GM23338 (cell line): ENCODE measurements around the gene MRPL52. TPM values are rescaled to one million over a fixed set of nuclear protein-coding genes. Genes with fewer than 3 reads are reported as not detected.

Source experiments
- ATAC-seq: fragments of 200-7000 bp; cut with Tn5 transposase; 3 replicates; pipeline ENCODE4 v1.9.1; 2020
- DNase-seq: peaks from one replicate; pipeline ENCODE4 v3.0.0-alpha.2; 2015; ENCODE audit warnings: low spot score
- H2AFZ ChIP-seq: fragments of 200-600 bp; sonication (generic); 2 replicates; pipeline ENCODE4 v1.8.0; 2016; ENCODE audit warnings: antibody characterized with exemption, mild to moderate bottlenecking, moderate library complexity
- H3F3A ChIP-seq: fragments of 200-600 bp; sonication (generic); replicated peaks from 2 replicates; pipeline ENCODE4 v1.8.0; 2017; ENCODE audit warnings: antibody characterized with exemption, mixed run types, low read depth
- H3K27ac ChIP-seq: fragments of 200-600 bp; sonication (generic); 2 replicates; pipeline ENCODE4 v1.6.1; 2016; ENCODE audit warnings: low read depth
- H3K27me3 ChIP-seq: fragments of 200-600 bp; sonication (generic); 2 replicates; pipeline ENCODE4 v1.8.0; 2016; ENCODE audit warnings: mild to moderate bottlenecking, mixed run types, moderate library complexity; ENCODE audit not compliant: insufficient read depth
- H3K36me3 ChIP-seq: fragments of 200-600 bp; sonication (generic); 2 replicates; pipeline ENCODE4 v1.8.0; 2016; ENCODE audit warnings: mild to moderate bottlenecking; ENCODE audit not compliant: insufficient read depth
- H3K4me1 ChIP-seq: fragments of 200-600 bp; sonication (generic); 2 replicates; pipeline ENCODE4 v1.8.0; 2016; ENCODE audit warnings: mild to moderate bottlenecking, moderate library complexity; ENCODE audit not compliant: insufficient read depth
- H3K4me2 ChIP-seq: fragments of 200-600 bp; sonication (generic); 2 replicates; pipeline ENCODE4 v1.7.1; 2017; ENCODE audit warnings: mixed run types
- H3K4me3 ChIP-seq: fragments of 200-600 bp; sonication (generic); 2 replicates; pipeline ENCODE4 v1.6.1; 2016; ENCODE audit warnings: mixed run types
- H3K79me2 ChIP-seq: fragments of 200-600 bp; sonication (generic); replicated peaks from 2 replicates; pipeline ENCODE4 v1.8.0; 2017; ENCODE audit warnings: mild to moderate bottlenecking; ENCODE audit not compliant: insufficient read depth
- H3K9me2 ChIP-seq: fragments of 200-600 bp; sonication (generic); 2 replicates; pipeline ENCODE4 v1.8.0; 2017; ENCODE audit not compliant: insufficient read depth
- H4K20me1 ChIP-seq: fragments of 200-600 bp; sonication (generic); replicated peaks from 2 replicates; pipeline ENCODE4 v1.8.0; 2017; ENCODE audit warnings: mild to moderate bottlenecking; ENCODE audit not compliant: insufficient read depth
- H3K27ac Mint-ChIP-seq: 2 replicates; pipeline ENCODE4 v1.8.0; 2020; ENCODE audit warnings: inconsistent platforms, mild to moderate bottlenecking, moderate library complexity, mixed read lengths
- H3K27me3 Mint-ChIP-seq: 3 replicates; pipeline ENCODE4 v1.8.0; 2022; ENCODE audit warnings: low read depth, mild to moderate bottlenecking, moderate library complexity, mixed read lengths, inconsistent platforms; ENCODE audit not compliant: insufficient read depth, poor library complexity
- H3K36me3 Mint-ChIP-seq: 3 replicates; pipeline ENCODE4 v1.8.0; 2021; ENCODE audit warnings: low read depth, mild to moderate bottlenecking, inconsistent platforms, moderate library complexity, mixed read lengths
- H3K4me1 Mint-ChIP-seq: 3 replicates; pipeline ENCODE4 v1.8.0; 2020; ENCODE audit warnings: mild to moderate bottlenecking, inconsistent platforms, mixed read lengths
- H3K4me3 Mint-ChIP-seq: 3 replicates; pipeline ENCODE4 v1.8.0; 2021; ENCODE audit warnings: moderate library complexity, mild to moderate bottlenecking, inconsistent platforms, mixed read lengths
- H3K9me3 Mint-ChIP-seq: 3 replicates; pipeline ENCODE4 v1.8.0; 2020; ENCODE audit warnings: moderate library complexity, mild to moderate bottlenecking, inconsistent platforms, mixed read lengths
- EZH2 ChIP-seq: fragments of 200-600 bp; sonication (generic); IDR thresholded peaks from one replicate; pipeline ENCODE4 v1.8.0; 2017; ENCODE audit warnings: antibody characterized with exemption, mild to moderate bottlenecking, low read depth; ENCODE audit not compliant: unreplicated experiment
- JUNB ChIP-seq: IDR thresholded peaks from one replicate; pipeline ENCODE4 v1.6.1; 2016; ENCODE audit warnings: antibody characterized with exemption; ENCODE audit not compliant: unreplicated experiment
- NANOG ChIP-seq: IDR thresholded peaks from 2 replicates; pipeline ENCODE4 v1.6.1; 2016; ENCODE audit warnings: antibody characterized with exemption, borderline replicate concordance
- POLR2AphosphoS5 ChIP-seq: IDR thresholded peaks from 2 replicates; pipeline ENCODE4 v1.6.1; 2016; ENCODE audit warnings: antibody characterized with exemption, low read depth
- REST ChIP-seq: IDR thresholded peaks from one replicate; pipeline ENCODE4 v1.6.1; 2018; ENCODE audit warnings: antibody characterized with exemption; ENCODE audit not compliant: unreplicated experiment
- ZNF114 ChIP-seq: fragments of 250-450 bp; sonication (Bioruptor Pico); IDR thresholded peaks from 2 replicates; pipeline ENCODE4 v1.5.0; 2020; ENCODE audit warnings: mild to moderate bottlenecking, moderate library complexity
- ZNF331 ChIP-seq: fragments of 250-450 bp; sonication (Bioruptor Pico); IDR thresholded peaks from 2 replicates; pipeline ENCODE4 v1.5.0; 2020; ENCODE audit warnings: low read depth, mild to moderate bottlenecking, moderate library complexity
- polyA plus RNA-seq: library from polyadenylated mRNA; unstranded; fragments of >200 nt; fragmentation: Nextera tagmentation; extraction: Ambion mirVana; gene quantifications from 2 replicates; pipeline ENCODE4 v1.2.1, GENCODE V29; 2016
- total RNA-seq: library from RNA; depleted of rRNA; stranded (reverse); fragments of >200 nt; shearing (Covaris generic); gene quantifications from 2 replicates; pipeline ENCODE4 v1.2.3, GENCODE V29; 2014
- TF ChIP-seq, protein P1 (sequence below), 2 experiments: fragments of 200-600 bp in 1 of 2; sonication (generic) in 1 of 2; conservative IDR thresholded peaks; 2 replicates each; pipeline versions ENCODE4 v1.5.1 to v1.6.1; 2016 to 2017; ENCODE audit warnings: antibody characterized with exemption in 2 of 2, low read depth in 2 of 2, mild to moderate bottlenecking in 2 of 2, moderate library complexity in 1 of 2

The MRPL52 gene
- total and polyA plus RNA-seq, 2 experiments from 2014 or later: 131 to 617 TPM

DNA sequence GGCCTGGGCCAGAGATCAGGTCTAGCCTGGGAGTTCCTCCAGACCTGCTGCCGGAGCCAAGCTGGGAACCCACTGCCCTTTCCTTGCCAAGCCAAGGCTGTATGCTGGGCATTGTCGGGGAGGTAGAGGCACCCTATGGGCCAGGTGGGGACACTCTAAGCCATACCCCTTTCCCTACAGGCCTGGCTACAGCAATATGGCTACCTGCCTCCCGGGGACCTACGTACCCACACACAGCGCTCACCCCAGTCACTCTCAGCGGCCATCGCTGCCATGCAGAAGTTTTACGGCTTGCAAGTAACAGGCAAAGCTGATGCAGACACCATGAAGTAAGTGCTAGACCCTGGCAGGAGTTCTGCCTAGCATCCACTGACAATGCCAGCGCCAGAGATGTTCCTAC is 11.6 kb downstream of the MRPL52 start:
- H3K27ac Mint-ChIP-seq: no peak overlapping the region
- no peak for ATAC-seq

GRCh38 chr14:22841769-22842168 is 12.1 kb downstream of the MRPL52 start:
- Mint-ChIP-seq H3K27ac (no peak overlapping the region), H3K4me3 (no peak overlapping the region), H3K9me3 (no peaks in the 10 kb centered on the region), H3K36me3 (peaks cover 49% of the 10 kb centered on the region), H3K27me3 (peaks cover 17% of the 10 kb centered on the region), H3K4me1 (peaks cover 28% of the 10 kb centered on the region)
- Histone ChIP-seq H3K4me2 (no peak overlapping the region), H3K27ac (no peak overlapping the region), H3K36me3 (no peaks in the 10 kb centered on the region; the same call in 1 of the 2 replicates), H4K20me1 (no peaks in the 10 kb centered on the region), H2AFZ (no peak overlapping the region), H3K4me1 (peaks cover 14% of the 10 kb centered on the region; the same call in 1 of the 2 replicates), H3K79me2 (peaks cover 25% of the 10 kb centered on the region), H3K4me3 (no peak overlapping the region), H3F3A (0 out of 2 replicates have a peak, but pooled peaks cover 6% of the 10 kb centered on the region), H3K27me3 (no peaks in the 10 kb centered on the region), H3K9me2 (no peaks in the 10 kb centered on the region)
- ATAC-seq: no peak
- DNase-seq: no peak
- TF ChIP-seq JUNB: no peak
- TF ChIP-seq REST: no peak
- no peak for TF ChIP-seq ZNF331
- TF ChIP-seq, protein P1, sequence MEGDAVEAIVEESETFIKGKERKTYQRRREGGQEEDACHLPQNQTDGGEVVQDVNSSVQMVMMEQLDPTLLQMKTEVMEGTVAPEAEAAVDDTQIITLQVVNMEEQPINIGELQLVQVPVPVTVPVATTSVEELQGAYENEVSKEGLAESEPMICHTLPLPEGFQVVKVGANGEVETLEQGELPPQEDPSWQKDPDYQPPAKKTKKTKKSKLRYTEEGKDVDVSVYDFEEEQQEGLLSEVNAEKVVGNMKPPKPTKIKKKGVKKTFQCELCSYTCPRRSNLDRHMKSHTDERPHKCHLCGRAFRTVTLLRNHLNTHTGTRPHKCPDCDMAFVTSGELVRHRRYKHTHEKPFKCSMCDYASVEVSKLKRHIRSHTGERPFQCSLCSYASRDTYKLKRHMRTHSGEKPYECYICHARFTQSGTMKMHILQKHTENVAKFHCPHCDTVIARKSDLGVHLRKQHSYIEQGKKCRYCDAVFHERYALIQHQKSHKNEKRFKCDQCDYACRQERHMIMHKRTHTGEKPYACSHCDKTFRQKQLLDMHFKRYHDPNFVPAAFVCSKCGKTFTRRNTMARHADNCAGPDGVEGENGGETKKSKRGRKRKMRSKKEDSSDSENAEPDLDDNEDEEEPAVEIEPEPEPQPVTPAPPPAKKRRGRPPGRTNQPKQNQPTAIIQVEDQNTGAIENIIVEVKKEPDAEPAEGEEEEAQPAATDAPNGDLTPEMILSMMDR (conservative IDR thresholded peaks at IDR 0.05; ENCODE audit: low read depth in 2 of 2): no peak
- no peak for TF ChIP-seq NANOG
- no peak for TF ChIP-seq POLR2AphosphoS5

More for the DNA sequence above, 11.6 kb downstream of the MRPL52 start:
- Histone ChIP-seq H3K79me2 (peaks cover 26% of the 10 kb centered on the region), H3K27me3 (no peaks in the 10 kb centered on the region), H3K4me2 (no peak overlapping the region), H3K27ac (no peak overlapping the region), H3F3A (peaks cover 6% of the 10 kb centered on the region; the same call in 1 of the 2 replicates), H2AFZ (no peak overlapping the region), H3K9me2 (no peaks in the 10 kb centered on the region), H3K4me1 (peaks cover 14% of the 10 kb centered on the region; the same call in 1 of the 2 replicates), H4K20me1 (no peaks in the 10 kb centered on the region), H3K36me3 (no peaks in the 10 kb centered on the region; the same call in 1 of the 2 replicates), H3K4me3 (no peak overlapping the region)
- Mint-ChIP-seq H3K36me3 (peaks cover 48% of the 10 kb centered on the region), H3K27me3 (peaks cover 18% of the 10 kb centered on the region), H3K9me3 (no peaks in the 10 kb centered on the region), H3K4me1 (peaks cover 29% of the 10 kb centered on the region), H3K4me3 (no peak overlapping the region)
- no peak for DNase-seq
- TF ChIP-seq EZH2 (no peak), REST (no peak), ZNF331 (no peak), POLR2AphosphoS5 (no peak), ZNF114 (no peak)
